GM18867 (cell line): ENCODE results near the gene WNT5B.
A peak's percentile ranks its signal among the peaks of the same experiment; 100 is the strongest.

Experiments
- ATAC-seq: cut with Tn5 transposase; IDR thresholded peaks from one replicate; pipeline ENCODE4 v1.9.1; 2021; ENCODE audit warnings: mild to moderate bottlenecking, moderate library complexity; ENCODE audit not compliant: unreplicated experiment

Gene WNT5B

DNA sequence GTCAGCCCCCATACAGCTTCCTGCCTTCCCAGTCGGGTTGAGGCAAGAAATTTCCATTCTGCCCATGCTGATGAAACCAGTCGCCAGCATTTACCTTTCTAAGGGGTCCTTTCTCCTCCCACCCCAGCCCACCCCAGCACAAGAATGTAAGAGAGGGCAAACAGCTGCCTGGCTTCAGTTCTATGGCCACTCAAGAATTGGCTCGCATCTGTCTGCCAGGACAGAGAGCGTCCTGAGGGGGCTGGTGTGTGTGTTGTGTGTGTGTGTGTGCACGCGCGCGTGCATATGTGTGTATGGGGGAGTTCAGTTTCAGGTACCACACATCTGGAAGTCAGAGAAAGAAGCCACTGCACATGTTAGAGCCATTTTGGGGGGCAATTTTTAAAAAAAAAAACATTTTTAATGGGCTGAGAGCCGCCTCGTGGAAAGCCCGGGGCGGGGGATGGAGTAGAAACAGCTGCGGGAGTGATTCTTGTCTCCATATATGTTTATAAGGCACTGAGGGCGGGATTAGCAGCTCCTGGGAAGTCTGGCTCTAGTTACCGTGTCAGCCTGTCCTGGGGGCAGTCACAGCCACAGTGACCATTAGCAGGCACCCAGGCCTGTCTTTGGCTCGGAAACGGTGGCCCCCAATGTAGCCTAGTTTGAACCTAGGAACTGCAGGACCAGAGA lies at the start of gene WNT5B:
TSS of gene WNT5B (plus strand) at position 566 of the 672 bp plus-strand sequence. CDS start 2,124 bp downstream, outside the sequence.
- no peak for ATAC-seq

DNA sequence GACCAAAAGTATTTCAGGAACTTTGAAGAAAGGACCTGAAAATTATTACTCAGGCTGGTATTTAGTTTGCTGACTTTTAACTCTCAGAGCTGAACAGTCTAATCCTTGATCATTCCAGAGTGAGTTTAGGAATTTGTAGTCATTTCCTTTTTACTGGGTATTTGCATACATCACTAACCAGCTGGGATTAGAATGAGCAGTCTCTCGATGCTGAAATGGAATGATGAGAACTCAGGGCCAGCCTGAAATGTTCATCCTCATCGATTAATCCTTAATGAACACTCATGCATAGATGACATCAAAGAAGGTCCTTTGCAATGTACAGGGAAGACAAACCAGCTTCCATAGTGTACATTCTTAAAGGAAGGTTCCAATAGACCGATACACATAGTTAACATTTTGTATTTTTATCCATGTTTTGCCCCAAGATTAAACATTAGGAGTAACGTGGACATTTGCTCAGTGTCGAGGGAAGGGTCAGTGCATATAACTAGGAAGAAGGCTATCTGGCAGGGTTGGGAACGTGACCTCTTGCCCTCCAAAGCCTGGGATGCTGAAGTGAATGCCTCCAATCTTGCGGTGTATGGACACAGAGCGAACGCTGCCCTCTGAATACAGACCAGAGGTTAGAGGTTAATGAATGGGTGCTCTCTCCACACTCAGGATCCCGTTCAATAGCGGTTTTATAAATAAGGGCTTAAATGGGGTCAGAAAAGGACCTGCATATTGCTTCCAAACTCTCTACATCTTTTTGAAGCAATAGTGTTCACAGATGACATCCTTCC lies 49.2 kb upstream of the WNT5B start:
- ATAC-seq = no peak

DNA sequence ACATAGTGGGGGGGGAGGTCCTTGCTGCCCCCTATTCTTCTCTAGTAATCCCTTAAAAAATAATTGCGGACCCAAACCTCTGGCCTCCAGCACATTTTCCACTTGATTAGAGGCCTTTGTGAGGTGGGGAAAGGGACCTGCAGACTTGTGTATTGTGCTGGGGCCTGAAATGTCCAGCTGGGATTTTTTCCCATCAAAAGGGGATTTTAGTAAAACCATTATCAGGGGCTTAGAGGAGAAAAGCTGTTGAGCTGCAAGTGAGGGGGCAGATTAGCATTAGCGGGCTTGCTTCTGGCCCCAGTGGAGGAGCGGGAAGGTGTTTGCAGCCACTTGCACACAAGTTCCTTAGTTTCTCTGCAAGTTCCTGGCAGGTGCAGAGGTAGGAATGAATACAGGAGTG lies 48.5 kb upstream of the WNT5B start:
- ATAC-seq = no peak

DNA sequence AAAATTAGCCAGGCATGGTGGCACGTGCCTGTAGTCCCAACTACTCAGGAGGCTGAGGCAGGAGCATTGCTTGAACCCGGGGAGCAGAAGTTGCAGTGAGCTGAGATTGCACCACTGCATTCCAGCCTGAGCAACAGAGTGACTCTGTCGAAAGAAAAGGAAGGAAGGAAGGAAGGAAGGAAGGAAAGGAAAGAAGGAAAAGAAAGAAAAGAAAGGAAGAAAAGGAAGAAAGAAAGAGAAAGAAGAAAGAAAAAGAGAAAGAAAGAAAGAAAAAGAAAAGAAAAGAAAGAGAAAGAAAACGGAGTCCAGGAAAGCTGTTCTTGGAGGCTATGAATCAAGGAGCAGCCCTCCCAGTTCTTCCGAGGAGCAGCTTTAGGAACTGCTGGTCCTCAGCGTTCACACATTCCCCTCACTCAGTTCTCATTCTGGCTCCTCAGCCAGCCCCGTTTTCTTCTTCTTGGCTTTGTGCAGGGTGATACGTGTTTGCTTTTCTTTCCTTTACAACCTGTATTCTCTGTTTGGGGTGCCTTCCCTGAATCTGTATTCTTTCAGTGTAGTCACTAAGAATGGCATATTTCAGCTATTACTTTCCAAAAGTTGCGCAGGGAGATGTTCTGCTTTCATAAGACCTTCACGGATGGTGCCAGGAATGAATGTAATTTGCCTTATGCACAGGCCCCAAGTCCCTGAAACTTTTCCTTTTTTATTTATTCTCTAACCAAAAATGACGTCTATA lies 46.9 kb upstream of the WNT5B start:
- ATAC-seq = no peak

DNA sequence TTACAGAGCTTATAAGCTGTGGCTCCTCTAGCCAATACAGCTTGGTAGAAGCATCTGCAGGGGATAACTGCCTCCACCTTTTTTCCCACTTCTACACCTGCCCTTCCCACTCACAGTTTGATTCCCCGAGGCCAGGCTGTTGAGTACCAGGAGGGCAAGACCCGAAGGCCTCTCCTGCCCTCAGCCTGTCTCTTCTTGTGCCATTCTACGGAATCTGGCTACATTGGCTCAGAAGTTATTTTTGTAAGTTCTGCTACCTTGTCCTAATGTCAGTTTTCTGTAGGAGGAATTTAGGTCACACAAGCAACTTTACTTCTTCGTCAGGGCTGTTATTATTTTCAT lies 46.4 kb upstream of the WNT5B start:
- ATAC-seq = no peak

DNA sequence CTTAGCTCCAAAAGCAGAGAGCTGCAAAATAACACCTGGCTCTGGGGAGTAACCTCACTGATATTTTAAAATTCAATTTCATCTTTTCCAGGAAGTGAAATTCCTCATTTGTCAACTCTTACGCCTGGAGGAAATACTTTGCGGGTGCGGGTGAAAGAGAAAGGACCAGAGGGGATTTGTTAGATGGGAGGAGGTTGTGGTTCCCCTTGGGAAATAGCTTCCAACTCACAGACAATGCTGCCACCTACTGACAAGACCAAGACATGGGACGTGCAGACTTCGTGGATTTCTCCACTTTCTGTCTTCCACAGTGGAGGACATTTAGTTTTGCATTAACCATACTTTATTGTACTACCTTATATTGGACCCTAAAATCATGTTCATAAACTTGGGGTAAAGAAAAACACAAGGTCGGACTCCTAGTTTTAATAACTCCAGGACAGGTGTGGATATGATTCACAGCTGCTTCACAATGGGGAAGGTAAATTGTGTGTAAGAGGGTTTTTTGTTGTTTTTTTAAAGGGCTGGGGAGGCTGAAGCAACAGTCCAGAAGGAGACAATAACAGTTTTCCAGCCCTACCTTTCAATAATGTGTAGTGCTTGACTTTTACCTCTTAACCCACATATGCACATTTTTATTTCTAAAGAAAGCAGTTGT lies 45.5 kb upstream of the WNT5B start:
- no peak for ATAC-seq

DNA sequence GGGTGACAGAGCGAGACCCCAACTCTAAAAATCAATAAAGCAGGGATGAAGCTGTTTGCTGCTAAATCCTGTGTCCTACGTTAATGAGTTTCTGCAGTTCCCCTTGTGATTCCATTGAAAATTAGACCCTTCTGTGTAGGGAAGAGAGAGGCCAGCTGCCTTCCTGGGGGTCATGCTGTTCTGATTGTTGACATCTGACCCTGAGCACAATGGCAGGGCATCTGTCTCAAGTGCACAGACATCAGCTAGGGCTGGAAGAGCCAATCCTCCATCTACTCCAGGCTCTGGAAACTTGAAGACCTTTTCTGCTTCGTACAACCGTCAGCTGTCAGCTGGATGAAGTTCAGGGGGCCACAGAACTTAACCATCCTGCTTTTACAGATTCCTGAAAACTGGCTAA lies 44.7 kb upstream of the WNT5B start:
- no peak for ATAC-seq

DNA sequence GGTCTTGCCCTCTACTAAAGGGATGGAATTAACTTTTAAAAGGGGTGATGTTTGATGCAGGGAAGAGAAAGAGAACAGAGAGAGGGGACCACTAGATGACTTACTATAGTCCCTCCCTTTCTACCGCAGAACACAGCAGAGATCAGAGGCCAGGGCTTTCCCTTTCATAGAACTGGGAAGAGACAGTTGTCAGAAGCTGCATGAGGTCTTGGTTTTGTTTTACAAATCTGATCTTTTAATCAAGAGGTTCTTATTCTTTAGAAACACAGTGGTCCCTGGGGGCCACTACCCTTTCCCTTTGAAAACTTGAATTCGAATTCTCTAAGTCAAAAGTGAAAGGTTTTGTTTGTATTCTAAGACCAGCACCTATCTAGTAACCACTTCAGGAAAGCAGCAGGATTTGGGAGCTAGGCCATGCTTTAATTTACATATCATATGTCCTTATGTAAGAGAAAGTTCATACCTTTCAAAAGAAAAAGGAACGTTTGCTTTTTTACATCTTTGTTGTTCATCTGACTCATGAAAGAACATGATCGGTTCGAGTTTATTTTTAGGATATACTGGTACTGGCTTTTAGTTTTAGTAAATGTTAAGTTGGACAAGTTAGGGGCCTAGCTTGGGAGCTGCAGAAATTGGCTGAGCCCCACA lies 41.0 kb upstream of the WNT5B start:
- no peak for ATAC-seq

DNA sequence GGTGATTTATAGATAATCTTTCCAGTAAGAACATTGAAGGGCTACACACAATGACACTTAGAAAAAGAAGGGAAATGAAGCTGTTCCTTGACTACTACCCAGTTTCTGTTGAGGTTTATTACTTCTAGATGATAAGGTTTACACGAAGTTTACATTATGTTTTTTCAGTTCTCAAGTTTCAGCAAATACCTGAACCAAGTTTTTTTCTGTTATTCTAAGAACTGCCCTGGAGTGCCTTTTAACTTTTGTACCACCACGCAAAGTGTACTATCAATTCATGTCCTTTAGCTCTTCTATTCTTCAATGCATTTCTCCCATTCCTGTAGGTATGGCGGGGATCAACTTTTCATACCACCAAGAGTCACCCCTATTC lies 40.5 kb upstream of the WNT5B start:
- ATAC-seq = no peak

DNA sequence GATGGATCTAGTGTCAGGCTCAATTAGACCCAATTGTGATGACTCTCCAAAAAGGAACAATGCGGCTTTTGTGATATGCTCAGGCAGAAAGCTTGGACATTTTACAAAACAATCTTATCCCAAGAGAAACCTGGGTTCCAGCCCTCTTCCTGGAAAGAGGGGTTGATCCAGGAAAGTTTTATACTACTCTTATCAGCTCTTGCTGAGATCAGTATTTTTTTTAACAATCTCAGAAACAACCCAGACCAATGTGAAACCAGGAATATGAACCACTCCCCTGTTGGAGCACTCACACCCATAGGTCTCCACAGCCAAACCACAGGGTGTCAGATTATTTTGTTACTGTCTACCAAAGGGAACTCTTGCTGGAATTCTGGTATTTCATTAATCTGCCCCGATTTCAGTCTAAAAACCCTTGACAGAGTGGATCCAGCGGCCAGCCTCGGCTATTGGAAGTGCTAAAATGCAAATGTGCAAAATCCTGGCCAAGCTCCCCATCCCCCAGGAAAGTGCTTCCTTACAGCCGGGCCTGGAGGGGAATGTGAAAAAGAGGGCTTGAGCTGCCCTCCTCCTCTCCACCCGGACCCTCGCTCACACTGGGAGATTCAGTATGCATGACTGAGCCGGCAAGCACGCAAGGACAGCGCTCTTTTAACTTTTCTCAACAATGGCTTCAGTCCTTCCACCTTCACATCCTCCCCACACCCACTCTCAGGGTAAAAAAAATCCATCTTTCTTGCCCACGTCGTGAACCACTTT lies 38.6 kb upstream of the WNT5B start:
- no peak for ATAC-seq

DNA sequence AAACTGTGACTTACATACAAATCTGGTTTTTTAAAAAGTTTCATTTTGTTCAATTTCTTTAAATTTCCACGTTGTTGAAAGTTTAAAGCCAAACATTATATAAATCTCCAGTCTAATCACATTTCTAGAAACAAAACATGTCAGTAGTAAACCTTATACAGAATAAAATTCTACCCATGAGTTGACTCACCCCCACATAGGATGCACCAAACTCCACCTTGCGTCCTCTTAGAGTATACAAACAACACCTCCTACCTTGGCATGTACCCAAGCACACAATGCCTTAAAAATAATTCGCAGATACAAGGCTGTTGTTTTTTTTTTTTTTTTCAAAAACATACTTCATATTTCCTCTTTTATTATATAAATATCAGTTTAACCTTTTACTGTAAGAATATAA lies 38.0 kb upstream of the WNT5B start:
- no peak for ATAC-seq

DNA sequence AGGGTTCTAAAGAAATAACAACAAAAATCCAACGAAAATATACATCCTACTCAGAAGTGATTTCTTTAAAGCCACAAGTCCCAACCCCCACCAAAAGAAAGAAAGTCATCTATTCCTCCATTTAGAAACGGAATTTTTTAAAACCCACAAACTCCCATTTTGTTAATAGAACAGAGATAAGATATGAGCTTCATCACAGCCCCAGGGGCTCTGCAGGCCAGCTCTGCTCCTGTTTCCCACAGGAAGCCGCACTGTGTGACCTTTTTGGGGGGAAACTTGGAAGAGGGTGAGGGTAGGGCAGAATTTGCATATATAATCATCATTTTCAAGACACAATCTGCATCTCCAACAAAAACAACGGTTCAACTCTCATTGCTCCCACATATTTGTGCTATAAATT lies 37.5 kb upstream of the WNT5B start:
- ATAC-seq = no peak

DNA sequence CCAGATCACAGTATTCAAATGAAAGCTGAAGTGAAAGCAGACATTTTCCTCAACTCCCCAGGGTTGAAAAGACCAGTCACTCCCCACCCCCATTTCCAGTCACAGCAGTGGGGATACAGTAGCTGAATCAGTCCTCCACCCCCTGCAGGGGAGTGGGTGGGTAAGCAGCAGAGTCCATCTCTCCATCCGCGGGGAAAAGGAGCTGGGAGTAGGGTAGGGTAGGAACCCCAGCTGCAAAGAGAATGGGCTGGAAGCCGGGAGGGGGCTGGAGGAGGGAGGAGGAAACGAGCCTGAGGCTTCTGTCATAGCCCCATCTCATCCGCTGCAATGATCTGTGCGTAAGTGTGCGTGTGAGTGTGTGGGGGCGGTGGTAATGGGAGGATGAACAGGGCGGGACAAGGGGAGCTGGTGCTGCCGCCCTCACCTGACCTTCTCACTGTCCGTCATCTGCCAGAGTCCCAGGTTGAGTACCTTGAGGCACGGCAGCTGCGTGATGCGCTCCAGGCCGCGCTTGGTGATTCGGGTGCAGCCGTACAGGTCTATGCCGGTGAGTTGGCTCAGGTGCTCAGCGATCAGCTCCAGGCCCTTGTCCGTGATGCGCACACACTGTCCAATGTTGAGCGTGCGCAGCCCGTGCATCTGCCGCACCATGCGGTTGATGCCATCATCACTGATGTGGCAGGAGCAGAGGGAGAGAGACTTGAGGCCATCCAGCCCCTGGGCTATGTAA lies 36.4 kb upstream of the WNT5B start:
- ATAC-seq = no peak

DNA sequence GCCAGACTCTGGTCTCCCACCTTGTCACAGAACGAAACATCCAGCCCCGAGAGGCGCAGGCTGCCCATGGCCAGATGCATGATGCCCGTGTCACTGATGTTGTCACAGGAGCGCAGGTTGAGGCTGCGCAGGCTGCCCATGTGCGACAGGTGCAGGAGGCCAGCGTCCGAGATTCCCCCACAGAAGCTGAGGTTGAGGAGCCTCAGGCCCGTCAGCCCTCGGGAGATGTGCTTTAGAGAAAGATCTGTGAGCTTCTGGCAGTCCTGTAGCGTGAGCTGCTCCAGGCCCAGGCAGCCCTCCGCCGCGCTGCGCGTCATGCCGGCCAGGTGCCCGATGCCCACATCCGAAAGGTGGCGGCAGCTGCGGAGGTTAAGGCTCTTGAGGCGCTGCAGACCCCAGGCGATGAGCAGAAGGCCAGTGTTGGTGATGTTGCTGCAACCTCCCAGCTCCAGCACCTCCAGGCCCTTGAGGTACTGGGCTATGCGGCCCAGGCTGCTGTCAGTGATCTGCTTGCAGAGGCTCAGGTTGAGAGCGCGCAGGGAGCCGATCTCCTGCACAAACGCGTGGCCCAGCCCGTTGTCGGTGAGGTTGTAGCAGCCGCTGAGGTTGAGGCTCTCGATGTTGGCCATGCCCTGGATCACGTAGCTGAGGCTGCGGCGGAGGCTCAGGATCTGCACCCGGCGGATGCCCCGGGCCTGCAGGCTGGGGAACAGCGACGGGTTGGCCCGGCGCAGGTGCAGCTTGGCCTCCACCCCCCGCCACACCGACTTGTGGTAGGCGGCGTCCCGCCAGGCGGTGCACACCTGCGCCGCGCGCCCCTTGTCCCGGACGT lies 35.6 kb upstream of the WNT5B start:
- peak; percentile 33 for ATAC-seq

DNA sequence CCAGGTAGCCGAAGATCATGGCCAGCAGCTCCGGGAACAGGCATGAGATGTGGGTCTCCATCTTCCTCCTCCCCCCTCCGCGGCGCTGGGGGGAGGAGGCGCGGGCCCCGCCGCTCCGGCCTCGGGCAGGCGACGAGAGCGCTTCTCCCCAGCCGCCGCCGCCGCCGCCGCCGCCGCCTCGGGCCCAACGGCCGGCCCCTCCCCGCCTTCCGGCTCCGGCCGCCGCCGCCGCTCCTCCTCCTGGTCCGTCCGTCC lies 35.1 kb upstream of the WNT5B start:
- ATAC-seq = peak; percentile 49

DNA sequence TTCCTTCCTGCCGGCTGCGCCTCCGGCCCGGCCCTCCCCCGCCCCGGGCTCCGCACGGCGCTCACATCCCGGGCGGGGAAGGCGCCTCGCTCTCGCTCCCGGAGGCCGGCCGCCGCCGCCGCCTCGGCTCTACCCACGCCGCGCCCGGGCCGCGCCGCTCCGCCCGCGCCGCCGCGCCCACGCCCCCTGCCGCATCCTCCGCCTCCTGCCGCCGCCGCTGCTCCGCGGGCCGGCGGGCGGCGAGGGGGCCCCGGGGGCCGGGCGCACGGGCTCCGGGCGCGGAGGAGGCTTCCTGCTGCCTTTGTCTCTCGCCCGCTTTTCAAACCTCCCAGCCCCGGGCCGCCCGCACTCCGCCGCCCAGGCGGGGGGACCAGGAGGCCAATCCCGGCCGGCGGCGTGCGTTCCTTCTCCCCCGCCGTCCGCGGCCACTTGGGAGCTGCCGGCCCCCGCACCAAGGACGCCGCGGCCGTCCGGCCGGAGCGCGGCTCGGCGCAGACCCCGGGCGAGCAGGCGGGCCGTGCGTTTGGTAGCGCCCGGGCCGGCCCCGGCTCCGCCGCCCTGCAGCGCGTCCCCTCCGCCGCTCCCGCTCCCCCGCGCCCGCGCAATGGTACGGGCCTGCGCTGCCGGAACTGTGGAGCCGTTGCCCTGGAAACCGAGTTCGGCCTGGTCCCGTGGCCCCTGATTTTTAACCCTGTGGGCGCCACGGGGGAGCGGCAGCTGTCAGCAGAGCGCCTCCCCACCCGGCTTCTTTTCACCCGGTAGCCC lies 34.6 kb upstream of the WNT5B start, which contains the start of gene FBXL14:
TSS of gene FBXL14 (minus strand) at position 321 of the 765 bp plus-strand sequence. CDS start 515 bp downstream, outside the sequence.
- ATAC-seq = peak; percentile 60

DNA sequence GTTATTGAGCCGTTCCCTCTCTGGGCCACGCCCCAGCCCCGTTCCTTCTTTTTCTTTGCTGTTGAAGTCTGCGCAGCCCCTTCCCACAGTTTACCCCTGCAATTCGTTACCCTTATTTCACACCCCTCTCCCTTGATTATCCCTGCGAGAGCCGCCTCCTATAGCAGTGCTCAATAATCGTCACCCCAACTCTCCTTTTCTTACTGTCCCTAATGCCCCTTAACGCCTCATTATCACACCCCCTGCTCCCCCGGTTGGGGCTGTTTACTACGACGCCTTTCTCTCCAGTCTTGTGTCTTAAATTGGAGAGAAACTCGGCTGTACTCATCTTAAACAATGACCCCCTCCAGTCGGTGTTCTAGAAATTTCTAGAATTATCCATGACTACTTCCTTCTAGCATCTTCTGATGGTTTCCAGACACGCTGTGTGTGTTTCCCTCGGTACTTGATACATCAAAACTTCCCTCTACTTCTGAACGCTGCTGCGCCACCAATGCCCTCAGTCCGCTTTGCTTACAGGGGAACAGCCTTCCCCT lies 33.9 kb upstream of the WNT5B start:
- ATAC-seq = no peak
